PC-3 (cell line): ENCODE data around the gene PTPRD. TPM values are rescaled to one million over a fixed set of nuclear protein-coding genes. Genes with fewer than 3 reads are reported as not detected.

Experiments
- ATAC-seq: fragments of 200-7000 bp; cut with Tn5 transposase; 2 replicates; pipeline ENCODE4 v1.9.1; 2020; ENCODE audit warnings: mild to moderate bottlenecking, moderate library complexity
- BruUV-seq: library from RNA; stranded (reverse); fragments of 400-500 nt; replicated peaks from 2 replicates; lab custom pipeline; 2021; lab: Mats Ljungman, UMichigan
- CTCF ChIA-PET: fragments of 300-600 bp; sonication (Branson Sonifier 250); formaldehyde crosslinking; loops from one replicate; lab custom pipeline; 2022; ENCODE audit warnings: antibody characterized with exemption; lab: Charles Lee
- POLR2A ChIA-PET: fragments of 300-600 bp; sonication (Branson Sonifier 250); formaldehyde crosslinking; loops from one replicate; lab custom pipeline; 2022; ENCODE audit warnings: antibody characterized with exemption; ENCODE audit not compliant: unreplicated experiment; lab: Charles Lee
- DNase-seq: peaks from one replicate; pipeline ENCODE4 v3.0.0-alpha.2; 2015
- H2AFZ ChIP-seq: fragments of 300-600 bp; sonication (generic); 2 replicates; pipeline ENCODE4 v1.6.0; 2016; ENCODE audit warnings: antibody characterized with exemption, low read length
- H3F3A ChIP-seq: fragments of 300-600 bp; sonication (generic); one replicate; pipeline ENCODE4 v1.6.0; 2017; ENCODE audit warnings: antibody characterized with exemption, low read length, control low read depth, mild to moderate bottlenecking; ENCODE audit not compliant: unreplicated experiment
- H3K27ac ChIP-seq: fragments of 300-600 bp; sonication (generic); 2 replicates; pipeline ENCODE4 v1.5.1; 2016; ENCODE audit warnings: mild to moderate bottlenecking, low read length
- H3K27me3 ChIP-seq: fragments of 300-600 bp; sonication (generic); 2 replicates; pipeline ENCODE4 v1.6.1; 2016; ENCODE audit warnings: low read length, mixed read lengths
- H3K36me3 ChIP-seq: fragments of 300-600 bp; sonication (generic); 2 replicates; pipeline ENCODE4 v1.6.1; 2016; ENCODE audit warnings: low read depth, mixed run types, low read length, mixed read lengths
- H3K4me1 ChIP-seq: fragments of 300-600 bp; sonication (generic); 2 replicates; pipeline ENCODE4 v1.5.1; 2016; ENCODE audit warnings: low read length; ENCODE audit not compliant: insufficient read depth
- H3K4me2 ChIP-seq: fragments of 300-600 bp; sonication (generic); 2 replicates; pipeline ENCODE4 v1.6.0; 2016; ENCODE audit warnings: low read length
- H3K4me3 ChIP-seq: fragments of 300-600 bp; sonication (generic); 2 replicates; pipeline ENCODE4 v1.5.1; 2016; ENCODE audit warnings: mild to moderate bottlenecking, low read length, mixed read lengths
- H3K79me2 ChIP-seq: fragments of 300-600 bp; sonication (generic); 2 replicates; pipeline ENCODE4 v1.6.1; 2017; ENCODE audit warnings: low read length, mixed read lengths
- H3K9ac ChIP-seq: fragments of 300-600 bp; sonication (generic); 2 replicates; pipeline ENCODE4 v1.6.0; 2016; ENCODE audit warnings: mild to moderate bottlenecking, low read length
- H3K9me2 ChIP-seq: fragments of 300-600 bp; sonication (generic); replicated peaks from 2 replicates; pipeline ENCODE4 v1.6.1; 2016; ENCODE audit warnings: mixed run types, low read length, mixed read lengths
- H3K9me3 ChIP-seq: fragments of 300-600 bp; sonication (generic); 2 replicates; pipeline ENCODE4 v1.6.1; 2016; ENCODE audit warnings: low read length, mixed read lengths
- H4K20me1 ChIP-seq: fragments of 300-600 bp; sonication (generic); 2 replicates; pipeline ENCODE4 v1.6.1; 2016; ENCODE audit warnings: low read length, mixed read lengths
- EZH2 ChIP-seq: fragments of 300-600 bp; sonication (generic); IDR thresholded peaks from one replicate; pipeline ENCODE4 v1.6.1; 2017; ENCODE audit warnings: antibody characterized with exemption, mild to moderate bottlenecking, low read length; ENCODE audit not compliant: unreplicated experiment
- EZH2phosphoT487 ChIP-seq: fragments of 300-600 bp; sonication (generic); IDR thresholded peaks from 2 replicates; pipeline ENCODE4 v1.6.1; 2018; ENCODE audit warnings: mild to moderate bottlenecking, antibody characterized with exemption, low read length, borderline replicate concordance
- intact Hi-C: fragments of 100-400 bp; cut with micrococcal nuclease; formaldehyde crosslinking; loops from 2 replicates; pipeline ENCODE4 v1.9.0; 2023
- total RNA-seq: library from RNA; depleted of rRNA; stranded (reverse); fragments of >200 nt; gene quantifications from 2 replicates; pipeline ENCODE4 v1.2.3, GENCODE V29; 2014
- TF ChIP-seq, protein P1 (sequence below): fragments of 300-600 bp; sonication (generic); conservative IDR thresholded peaks from 2 replicates; pipeline ENCODE4 v1.5.1; 2017; ENCODE audit warnings: antibody characterized with exemption, low read depth, mild to moderate bottlenecking, low read length

Gene PTPRD
- total RNA-seq, 1 experiment from 2014 or later, result not detected

DNA sequence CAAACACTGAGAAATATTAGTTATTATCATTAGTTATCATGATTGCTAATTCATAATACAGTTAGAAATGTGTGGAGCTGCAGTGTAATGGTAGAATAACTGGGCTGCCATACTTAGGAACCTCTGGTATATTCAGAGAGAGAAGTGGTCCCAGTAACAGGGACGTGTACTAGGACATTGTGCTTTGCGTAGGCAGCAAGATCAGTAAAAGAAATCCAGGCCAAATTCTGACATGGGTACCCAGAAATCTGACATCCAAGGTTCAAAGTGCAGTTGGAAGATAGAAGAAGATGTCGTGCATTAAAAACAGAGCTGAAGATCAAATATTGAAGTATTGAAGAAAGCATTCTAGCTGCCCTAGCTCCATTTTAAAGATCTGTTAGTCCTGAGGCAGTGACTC is 1652.5 kb downstream of the PTPRD start:
- DNase-seq (no peak), ATAC-seq (no peak)
- no peaks in the 10 kb centered on the region for H3F3A ChIP-seq
- H3K9me2 ChIP-seq, result no peaks in the 10 kb centered on the region
- H3K9me3 ChIP-seq, result no peaks in the 10 kb centered on the region
- POLR2A ChIA-PET, result no interaction called here
- H3K4me2 ChIP-seq, result no peak overlapping the region
- no peak overlapping the region for H3K4me3 ChIP-seq
- no peak overlapping the region for H3K27ac ChIP-seq
- no peaks in the 10 kb centered on the region for H3K36me3 ChIP-seq
- no peak for TF ChIP-seq EZH2
- TF ChIP-seq, protein P1, sequence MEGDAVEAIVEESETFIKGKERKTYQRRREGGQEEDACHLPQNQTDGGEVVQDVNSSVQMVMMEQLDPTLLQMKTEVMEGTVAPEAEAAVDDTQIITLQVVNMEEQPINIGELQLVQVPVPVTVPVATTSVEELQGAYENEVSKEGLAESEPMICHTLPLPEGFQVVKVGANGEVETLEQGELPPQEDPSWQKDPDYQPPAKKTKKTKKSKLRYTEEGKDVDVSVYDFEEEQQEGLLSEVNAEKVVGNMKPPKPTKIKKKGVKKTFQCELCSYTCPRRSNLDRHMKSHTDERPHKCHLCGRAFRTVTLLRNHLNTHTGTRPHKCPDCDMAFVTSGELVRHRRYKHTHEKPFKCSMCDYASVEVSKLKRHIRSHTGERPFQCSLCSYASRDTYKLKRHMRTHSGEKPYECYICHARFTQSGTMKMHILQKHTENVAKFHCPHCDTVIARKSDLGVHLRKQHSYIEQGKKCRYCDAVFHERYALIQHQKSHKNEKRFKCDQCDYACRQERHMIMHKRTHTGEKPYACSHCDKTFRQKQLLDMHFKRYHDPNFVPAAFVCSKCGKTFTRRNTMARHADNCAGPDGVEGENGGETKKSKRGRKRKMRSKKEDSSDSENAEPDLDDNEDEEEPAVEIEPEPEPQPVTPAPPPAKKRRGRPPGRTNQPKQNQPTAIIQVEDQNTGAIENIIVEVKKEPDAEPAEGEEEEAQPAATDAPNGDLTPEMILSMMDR, result no peak
- no peak for TF ChIP-seq EZH2phosphoT487
- no TSS peak for BruUV-seq
- no peaks in the 10 kb centered on the region for H3K4me1 ChIP-seq
- H4K20me1 ChIP-seq, result no peaks in the 10 kb centered on the region
- H2AFZ ChIP-seq, result no peak overlapping the region
- no peak overlapping the region for H3K9ac ChIP-seq
- H3K27me3 ChIP-seq, result no peaks in the 10 kb centered on the region
- H3K79me2 ChIP-seq, result no peaks in the 10 kb centered on the region
- intact Hi-C loops, result no loop called here
- CTCF ChIA-PET, result no interaction called here

DNA sequence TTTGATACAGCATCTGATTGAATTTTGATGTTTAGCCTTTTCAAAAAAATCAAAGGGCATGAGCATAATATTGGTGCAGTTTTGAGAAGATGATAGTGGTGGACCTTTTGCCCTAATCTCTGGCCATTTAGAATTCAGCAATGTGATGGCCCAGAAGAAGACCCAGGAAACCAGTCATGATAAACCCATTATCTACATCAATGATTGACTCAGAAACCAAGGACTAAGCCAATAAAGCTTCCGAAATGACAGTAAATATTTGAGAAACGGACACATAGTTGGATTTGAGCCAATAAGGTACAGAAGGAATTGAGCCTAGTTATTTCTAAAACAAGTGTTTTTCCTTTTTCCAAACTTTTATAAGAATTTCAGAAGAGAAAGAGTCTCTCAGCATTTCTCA is 1654.4 kb downstream of the PTPRD start:
- POLR2A ChIA-PET, result no interaction called here
- Histone ChIP-seq H3K9me3 (no peaks in the 10 kb centered on the region), H3K9ac (no peak overlapping the region), H3K27ac (no peak overlapping the region), H3K27me3 (no peaks in the 10 kb centered on the region), H4K20me1 (no peaks in the 10 kb centered on the region), H3K4me1 (no peaks in the 10 kb centered on the region), H3K79me2 (no peaks in the 10 kb centered on the region), H3F3A (no peaks in the 10 kb centered on the region), H3K4me3 (no peak overlapping the region), H3K4me2 (no peak overlapping the region), H3K36me3 (no peaks in the 10 kb centered on the region), H3K9me2 (no peaks in the 10 kb centered on the region), H2AFZ (no peak overlapping the region)
- ATAC-seq (no peak), DNase-seq (no peak)
- intact Hi-C loops, result no loop called here
- TF ChIP-seq, protein P1, result no peak
- no peak for TF ChIP-seq EZH2phosphoT487
- TF ChIP-seq EZH2, result no peak
- CTCF ChIA-PET, result no interaction called here
- BruUV-seq, result no TSS peak

DNA sequence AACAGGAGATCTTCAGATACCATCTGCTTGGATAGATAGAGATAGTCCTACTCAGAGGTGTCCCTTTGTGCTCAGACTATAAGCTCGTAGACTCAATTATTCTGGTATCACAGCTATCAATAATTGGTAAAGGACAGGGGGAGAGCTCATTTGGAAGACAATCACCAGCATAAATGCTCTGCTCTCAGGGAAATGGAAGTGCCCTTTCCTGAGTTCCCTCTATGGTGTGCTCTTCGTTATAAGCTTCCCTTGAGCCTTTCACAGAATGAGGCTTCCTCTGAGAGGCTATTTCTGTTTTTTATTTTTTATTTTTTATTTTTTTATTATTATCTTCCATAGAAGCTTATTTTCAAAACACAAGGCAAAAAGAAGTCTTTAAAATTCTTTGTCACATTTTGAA is 1657.5 kb downstream of the PTPRD start:
- Histone ChIP-seq H3K36me3 (no peaks in the 10 kb centered on the region), H3K27ac (no peak overlapping the region), H3K4me3 (no peak overlapping the region), H3K4me1 (no peaks in the 10 kb centered on the region), H4K20me1 (no peaks in the 10 kb centered on the region), H2AFZ (no peak overlapping the region), H3K79me2 (no peaks in the 10 kb centered on the region), H3F3A (no peaks in the 10 kb centered on the region), H3K4me2 (no peak overlapping the region), H3K9ac (no peak overlapping the region), H3K27me3 (no peaks in the 10 kb centered on the region), H3K9me3 (no peaks in the 10 kb centered on the region), H3K9me2 (no peaks in the 10 kb centered on the region)
- POLR2A ChIA-PET, result no interaction called here
- CTCF ChIA-PET, result no interaction called here
- BruUV-seq, result no TSS peak
- intact Hi-C loops, result no loop called here
- TF ChIP-seq EZH2, result no peak
- TF ChIP-seq, protein P1, result no peak
- no peak for TF ChIP-seq EZH2phosphoT487
- DNase-seq (no peak), ATAC-seq (no peak)
